ENCODE data around the gene NKX3-2. TPM values are rescaled to one million over a fixed set of nuclear protein-coding genes. Genes with fewer than 3 reads are reported as not detected.

Gene NKX3-2
- total RNA-seq, 1 donor from 2014 or later = 5.9 TPM

DNA sequence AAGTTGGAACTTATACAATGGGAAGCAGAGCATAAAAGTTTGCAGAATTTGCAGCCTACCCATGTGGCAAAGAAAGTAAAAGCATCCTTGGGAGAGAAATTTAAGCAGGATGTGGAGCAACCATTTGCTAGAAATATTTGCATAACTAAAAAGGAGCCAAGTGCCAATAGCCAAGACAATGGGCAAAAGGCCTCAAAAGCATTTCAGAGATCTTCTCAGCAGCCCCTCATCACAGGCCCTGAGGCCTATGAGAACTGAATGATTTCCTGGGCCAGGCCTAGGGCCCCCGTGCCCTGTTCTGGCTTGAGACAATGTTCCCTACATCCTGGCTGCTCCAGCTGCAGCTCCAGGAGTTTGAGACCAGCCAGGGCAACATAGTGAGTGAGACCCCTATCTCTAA is 34.9 kb downstream of the NKX3-2 start:
- Histone ChIP-seq H3K4me1 (ENCODE audit: insufficient read depth, low read length) (no peaks in the 10 kb centered on the region), H3K27me3 (ENCODE audit: insufficient read depth, low read length) (peaks cover 12% of the 10 kb centered on the region), H3K4me2 (ENCODE audit: low read length) (no peak overlapping the region), H3K9ac (ENCODE audit: low read length) (no peak overlapping the region), H2AFZ (ENCODE audit: low read depth, low read length) (no peak overlapping the region), H3K79me2 (ENCODE audit: insufficient read depth, low read length) (no peaks in the 10 kb centered on the region), H3K4me3 (ENCODE audit: insufficient read depth, low read depth, low read length) (no peak overlapping the region), H3K27ac (ENCODE audit: low read depth, low read length) (no peak overlapping the region), H4K20me1 (ENCODE audit: insufficient read depth, low read length) (no peaks in the 10 kb centered on the region), H3K36me3 (ENCODE audit: insufficient read depth, low read length) (no peaks in the 10 kb centered on the region), H3K9me3 (ENCODE audit: insufficient read depth, low read depth, low read length) (no peaks in the 10 kb centered on the region)
- Mint-ChIP-seq H3K4me1 (ENCODE audit: low read depth, unreplicated experiment) (peaks cover 2% of the 10 kb centered on the region), H3K9me3 (ENCODE audit: unreplicated experiment) (no peaks in the 10 kb centered on the region), H3K27me3 (ENCODE audit: low read depth, unreplicated experiment) (no peaks in the 10 kb centered on the region), H3K4me3 (ENCODE audit: unreplicated experiment) (no peak overlapping the region), H3K36me3 (ENCODE audit: low read depth, unreplicated experiment) (no peaks in the 10 kb centered on the region), H3K27ac (ENCODE audit: unreplicated experiment) (no peak overlapping the region)
- FAIRE-seq (no peak), DNase-seq (ENCODE audit: low read depth) (no peak)
- TF ChIP-seq EZH2 (IDR thresholded peaks at IDR 0.05; ENCODE audit: insufficient read depth, low read length) = no peak
- TF ChIP-seq, protein P1, sequence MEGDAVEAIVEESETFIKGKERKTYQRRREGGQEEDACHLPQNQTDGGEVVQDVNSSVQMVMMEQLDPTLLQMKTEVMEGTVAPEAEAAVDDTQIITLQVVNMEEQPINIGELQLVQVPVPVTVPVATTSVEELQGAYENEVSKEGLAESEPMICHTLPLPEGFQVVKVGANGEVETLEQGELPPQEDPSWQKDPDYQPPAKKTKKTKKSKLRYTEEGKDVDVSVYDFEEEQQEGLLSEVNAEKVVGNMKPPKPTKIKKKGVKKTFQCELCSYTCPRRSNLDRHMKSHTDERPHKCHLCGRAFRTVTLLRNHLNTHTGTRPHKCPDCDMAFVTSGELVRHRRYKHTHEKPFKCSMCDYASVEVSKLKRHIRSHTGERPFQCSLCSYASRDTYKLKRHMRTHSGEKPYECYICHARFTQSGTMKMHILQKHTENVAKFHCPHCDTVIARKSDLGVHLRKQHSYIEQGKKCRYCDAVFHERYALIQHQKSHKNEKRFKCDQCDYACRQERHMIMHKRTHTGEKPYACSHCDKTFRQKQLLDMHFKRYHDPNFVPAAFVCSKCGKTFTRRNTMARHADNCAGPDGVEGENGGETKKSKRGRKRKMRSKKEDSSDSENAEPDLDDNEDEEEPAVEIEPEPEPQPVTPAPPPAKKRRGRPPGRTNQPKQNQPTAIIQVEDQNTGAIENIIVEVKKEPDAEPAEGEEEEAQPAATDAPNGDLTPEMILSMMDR (IDR thresholded peaks at IDR 0.05; ENCODE audit: insufficient read depth, low read depth, low read length) = no peak

DNA sequence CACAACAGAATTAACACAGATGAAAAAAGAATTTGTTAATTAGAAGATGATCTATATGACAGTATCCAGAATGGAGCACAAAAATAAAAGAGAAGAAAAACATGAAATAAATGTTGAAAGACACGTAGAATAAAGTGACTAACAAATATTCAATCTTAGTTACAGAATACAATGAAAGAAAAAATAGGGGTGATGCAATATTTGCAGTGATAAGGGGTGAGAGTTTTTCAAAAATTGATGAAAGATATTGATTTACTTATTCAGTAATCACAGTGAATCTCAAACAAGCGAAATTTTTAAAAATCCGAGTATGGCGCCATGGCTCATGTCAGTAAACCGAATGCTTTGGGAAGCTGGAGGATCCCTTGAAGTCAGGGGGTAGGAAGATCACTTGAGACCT is 39.9 kb downstream of the NKX3-2 start:
- Histone ChIP-seq H2AFZ (ENCODE audit: low read depth, low read length) (no peak overlapping the region), H3K27ac (ENCODE audit: low read depth, low read length) (no peak overlapping the region), H3K4me1 (ENCODE audit: insufficient read depth, low read length) (no peaks in the 10 kb centered on the region), H3K4me2 (ENCODE audit: low read length) (no peak overlapping the region), H3K79me2 (ENCODE audit: insufficient read depth, low read length) (no peaks in the 10 kb centered on the region), H3K36me3 (ENCODE audit: insufficient read depth, low read length) (no peaks in the 10 kb centered on the region), H4K20me1 (ENCODE audit: insufficient read depth, low read length) (no peaks in the 10 kb centered on the region), H3K4me3 (ENCODE audit: insufficient read depth, low read depth, low read length) (no peak overlapping the region), H3K9me3 (ENCODE audit: insufficient read depth, low read depth, low read length) (no peaks in the 10 kb centered on the region), H3K27me3 (ENCODE audit: insufficient read depth, low read length) (peaks cover 4% of the 10 kb centered on the region), H3K9ac (ENCODE audit: low read length) (no peak overlapping the region)
- H3K27ac Mint-ChIP-seq (ENCODE audit: unreplicated experiment) = no peak overlapping the region
- H3K27me3 Mint-ChIP-seq (ENCODE audit: low read depth, unreplicated experiment) = no peaks in the 10 kb centered on the region
- H3K36me3 Mint-ChIP-seq (ENCODE audit: low read depth, unreplicated experiment) = no peaks in the 10 kb centered on the region
- FAIRE-seq (no peak), DNase-seq (ENCODE audit: low read depth) (no peak)
- H3K4me3 Mint-ChIP-seq (ENCODE audit: unreplicated experiment) = no peak overlapping the region
- no peaks in the 10 kb centered on the region for H3K9me3 Mint-ChIP-seq (ENCODE audit: unreplicated experiment)
- TF ChIP-seq EZH2 (IDR thresholded peaks at IDR 0.05; ENCODE audit: insufficient read depth, low read length) = no peak
- TF ChIP-seq, protein P1 (IDR thresholded peaks at IDR 0.05; ENCODE audit: insufficient read depth, low read depth, low read length) = no peak
- H3K4me1 Mint-ChIP-seq (ENCODE audit: low read depth, unreplicated experiment) = no peaks in the 10 kb centered on the region

DNA sequence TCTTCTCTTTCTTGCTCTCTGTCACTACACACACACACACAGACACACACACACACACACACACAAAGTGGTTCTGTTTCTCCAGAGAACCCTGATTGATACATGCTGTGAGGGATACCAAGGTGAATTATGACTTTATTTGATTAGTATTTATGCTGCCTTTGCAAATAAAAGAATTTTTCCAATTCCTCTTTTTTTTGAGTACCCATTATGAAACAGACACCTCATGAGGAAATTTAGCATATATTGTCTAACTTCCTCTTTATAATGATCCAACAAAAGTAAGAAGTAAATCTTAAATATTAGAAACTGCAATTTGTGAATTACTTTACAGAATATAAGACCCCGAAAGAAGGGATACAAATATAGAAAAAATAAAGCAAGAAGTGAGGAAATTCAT is 45.8 kb downstream of the NKX3-2 start:
- no peak overlapping the region for H3K9ac ChIP-seq (ENCODE audit: low read length)
- H3K27me3 ChIP-seq (ENCODE audit: insufficient read depth, low read length) = peaks cover 4% of the 10 kb centered on the region
- H3K27me3 Mint-ChIP-seq (ENCODE audit: low read depth, unreplicated experiment) = no peaks in the 10 kb centered on the region
- no peaks in the 10 kb centered on the region for H3K9me3 Mint-ChIP-seq (ENCODE audit: unreplicated experiment)
- H3K36me3 ChIP-seq (ENCODE audit: insufficient read depth, low read length) = no peaks in the 10 kb centered on the region
- no peaks in the 10 kb centered on the region for H3K4me1 Mint-ChIP-seq (ENCODE audit: low read depth, unreplicated experiment)
- no peak overlapping the region for H2AFZ ChIP-seq (ENCODE audit: low read depth, low read length)
- TF ChIP-seq, protein P1 (IDR thresholded peaks at IDR 0.05; ENCODE audit: insufficient read depth, low read depth, low read length) = no peak
- no peak for TF ChIP-seq EZH2 (IDR thresholded peaks at IDR 0.05; ENCODE audit: insufficient read depth, low read length)
- H3K4me2 ChIP-seq (ENCODE audit: low read length) = no peak overlapping the region
- H3K4me1 ChIP-seq (ENCODE audit: insufficient read depth, low read length) = no peaks in the 10 kb centered on the region
- FAIRE-seq (no peak), DNase-seq (ENCODE audit: low read depth) (no peak)
- no peaks in the 10 kb centered on the region for H3K79me2 ChIP-seq (ENCODE audit: insufficient read depth, low read length)
- no peak overlapping the region for H3K4me3 Mint-ChIP-seq (ENCODE audit: unreplicated experiment)
- H3K9me3 ChIP-seq (ENCODE audit: insufficient read depth, low read depth, low read length) = no peaks in the 10 kb centered on the region
- no peak overlapping the region for H3K27ac Mint-ChIP-seq (ENCODE audit: unreplicated experiment)
- no peak overlapping the region for H3K27ac ChIP-seq (ENCODE audit: low read depth, low read length)
- H4K20me1 ChIP-seq (ENCODE audit: insufficient read depth, low read length) = no peaks in the 10 kb centered on the region
- H3K36me3 Mint-ChIP-seq (ENCODE audit: low read depth, unreplicated experiment) = no peaks in the 10 kb centered on the region
- H3K4me3 ChIP-seq (ENCODE audit: insufficient read depth, low read depth, low read length) = no peak overlapping the region
